Measurements from ENCODE around the gene MSH5. TPM values are rescaled to one million over a fixed set of nuclear protein-coding genes. Genes with fewer than 3 reads are reported as not detected.

The MSH5 gene
- total RNA-seq, 1 experiment from 2014 or later, result 51.0 TPM

DNA sequence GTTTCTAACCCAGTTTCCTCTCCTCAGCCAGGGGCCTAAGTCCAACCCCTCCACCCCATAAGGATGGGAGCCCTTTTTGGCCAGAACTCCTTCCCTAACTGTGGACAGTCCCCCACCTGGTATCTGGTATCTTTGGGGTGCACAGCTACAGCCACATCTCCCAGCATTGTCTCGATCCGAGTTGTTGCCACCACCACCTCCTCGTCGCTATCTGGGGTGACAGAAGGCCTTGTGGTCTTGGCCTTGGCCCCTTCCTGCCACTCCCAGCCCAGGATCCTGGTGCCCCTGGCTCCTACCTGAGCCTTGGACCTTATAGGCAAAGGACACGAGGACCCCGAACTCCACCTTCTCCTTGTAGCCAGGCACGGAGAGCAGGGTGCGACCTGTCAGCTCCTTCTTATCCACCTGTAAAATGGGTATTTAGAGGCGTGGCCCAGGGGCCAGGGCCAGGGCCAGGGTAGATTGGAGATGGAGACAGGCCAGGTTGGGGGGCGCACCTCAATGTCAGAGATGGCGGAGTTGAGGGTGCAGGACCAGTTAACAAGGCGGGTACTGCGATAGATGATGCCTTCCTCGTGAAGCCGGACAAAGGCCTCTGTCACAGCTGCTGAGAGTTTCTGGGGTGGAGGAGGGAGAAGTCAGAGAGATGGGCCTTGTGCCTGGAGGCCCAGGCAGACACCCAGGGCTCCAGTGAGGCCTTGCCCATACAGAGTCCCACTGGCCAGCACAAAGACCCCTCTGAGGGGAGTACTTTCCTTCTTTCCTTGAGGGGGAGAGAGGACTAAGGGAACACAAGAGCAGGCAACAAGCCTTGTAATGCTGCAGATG lies 44.5 kb downstream of the MSH5 start:
- CTCF ChIA-PET, result interaction anchor here (0.5 kb wide), 1 partner anchor 45 kb away, joined by 4 read pairs; no protein-coding TSS in a partner anchor

GRCh38 chr6:31785475-31785874 lies 45.7 kb downstream of the MSH5 start:
- H3K36me3 Mint-ChIP-seq (ENCODE audit: insufficient read depth, unreplicated experiment), result peaks cover 75% of the 10 kb centered on the region
- no peaks in the 10 kb centered on the region for H3K36me3 ChIP-seq (ENCODE audit: control insufficient read depth, insufficient read depth, low read length)
- H3K4me1 ChIP-seq, result no peaks in the 10 kb centered on the region
- ChIA-PET POLR2A (no interaction called here), CTCF (interaction anchor here (0.6 kb wide), 1 partner anchor 166 kb away, joined by 3 read pairs; no protein-coding TSS in a partner anchor)
- no peak overlapping the region for H3K4me3 Mint-ChIP-seq (ENCODE audit: unreplicated experiment)
- intact Hi-C loops (cut with micrococcal nuclease; ENCODE audit: unreplicated experiment), result no loop called here
- no peak overlapping the region for H3K4me3 ChIP-seq (ENCODE audit: low read depth, low read length)
- no peaks in the 10 kb centered on the region for H3K27me3 Mint-ChIP-seq (ENCODE audit: insufficient read depth, unreplicated experiment)
- BruUV-seq (replicated peaks), result no TSS peak
- no peaks in the 10 kb centered on the region for H3K27me3 ChIP-seq (replicated peaks; ENCODE audit: control insufficient read depth, insufficient read depth, low read length)
- H3K27ac Mint-ChIP-seq (ENCODE audit: unreplicated experiment), result no peak overlapping the region
- TF ChIP-seq, protein P1, sequence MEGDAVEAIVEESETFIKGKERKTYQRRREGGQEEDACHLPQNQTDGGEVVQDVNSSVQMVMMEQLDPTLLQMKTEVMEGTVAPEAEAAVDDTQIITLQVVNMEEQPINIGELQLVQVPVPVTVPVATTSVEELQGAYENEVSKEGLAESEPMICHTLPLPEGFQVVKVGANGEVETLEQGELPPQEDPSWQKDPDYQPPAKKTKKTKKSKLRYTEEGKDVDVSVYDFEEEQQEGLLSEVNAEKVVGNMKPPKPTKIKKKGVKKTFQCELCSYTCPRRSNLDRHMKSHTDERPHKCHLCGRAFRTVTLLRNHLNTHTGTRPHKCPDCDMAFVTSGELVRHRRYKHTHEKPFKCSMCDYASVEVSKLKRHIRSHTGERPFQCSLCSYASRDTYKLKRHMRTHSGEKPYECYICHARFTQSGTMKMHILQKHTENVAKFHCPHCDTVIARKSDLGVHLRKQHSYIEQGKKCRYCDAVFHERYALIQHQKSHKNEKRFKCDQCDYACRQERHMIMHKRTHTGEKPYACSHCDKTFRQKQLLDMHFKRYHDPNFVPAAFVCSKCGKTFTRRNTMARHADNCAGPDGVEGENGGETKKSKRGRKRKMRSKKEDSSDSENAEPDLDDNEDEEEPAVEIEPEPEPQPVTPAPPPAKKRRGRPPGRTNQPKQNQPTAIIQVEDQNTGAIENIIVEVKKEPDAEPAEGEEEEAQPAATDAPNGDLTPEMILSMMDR (IDR thresholded peaks at IDR 0.05; ENCODE audit: insufficient read depth in 1 of 2, low read depth in 1 of 2, low read length in 1 of 2, severe bottlenecking in 1 of 2, unreplicated experiment in 1 of 2), result no peak
- no peaks in the 10 kb centered on the region for H3K9me3 ChIP-seq
- no peak for DNase-seq
- H3K9me3 Mint-ChIP-seq (ENCODE audit: unreplicated experiment), result no peaks in the 10 kb centered on the region
- peaks cover 3% of the 10 kb centered on the region for H3K4me1 Mint-ChIP-seq (ENCODE audit: low read depth, unreplicated experiment)

More for the DNA sequence above, 44.5 kb downstream of the MSH5 start:
- intact Hi-C loops (cut with micrococcal nuclease; ENCODE audit: unreplicated experiment), result no loop called here
- H3K4me3 ChIP-seq (ENCODE audit: low read depth, low read length), result no peak overlapping the region
- POLR2A ChIA-PET, result no interaction called here
- no peaks in the 10 kb centered on the region for H3K27me3 ChIP-seq (replicated peaks; ENCODE audit: control insufficient read depth, insufficient read depth, low read length)
- no peak overlapping the region for H3K4me3 Mint-ChIP-seq (ENCODE audit: unreplicated experiment)
- H3K9me3 Mint-ChIP-seq (ENCODE audit: unreplicated experiment), result no peaks in the 10 kb centered on the region
- TF ChIP-seq, protein P1 (IDR thresholded peaks at IDR 0.05; ENCODE audit: insufficient read depth in 1 of 2, low read depth in 1 of 2, low read length in 1 of 2, severe bottlenecking in 1 of 2, unreplicated experiment in 1 of 2), result no peak
- no peaks in the 10 kb centered on the region for H3K4me1 ChIP-seq
- no peak for DNase-seq
- H3K36me3 ChIP-seq (ENCODE audit: control insufficient read depth, insufficient read depth, low read length), result no peaks in the 10 kb centered on the region
- peaks cover 68% of the 10 kb centered on the region for H3K36me3 Mint-ChIP-seq (ENCODE audit: insufficient read depth, unreplicated experiment)
- no peak overlapping the region for H3K27ac Mint-ChIP-seq (ENCODE audit: unreplicated experiment)
- H3K27me3 Mint-ChIP-seq (ENCODE audit: insufficient read depth, unreplicated experiment), result no peaks in the 10 kb centered on the region
- no peaks in the 10 kb centered on the region for H3K9me3 ChIP-seq
- H3K4me1 Mint-ChIP-seq (ENCODE audit: low read depth, unreplicated experiment), result no peaks in the 10 kb centered on the region
- BruUV-seq (replicated peaks), result no TSS peak

DNA sequence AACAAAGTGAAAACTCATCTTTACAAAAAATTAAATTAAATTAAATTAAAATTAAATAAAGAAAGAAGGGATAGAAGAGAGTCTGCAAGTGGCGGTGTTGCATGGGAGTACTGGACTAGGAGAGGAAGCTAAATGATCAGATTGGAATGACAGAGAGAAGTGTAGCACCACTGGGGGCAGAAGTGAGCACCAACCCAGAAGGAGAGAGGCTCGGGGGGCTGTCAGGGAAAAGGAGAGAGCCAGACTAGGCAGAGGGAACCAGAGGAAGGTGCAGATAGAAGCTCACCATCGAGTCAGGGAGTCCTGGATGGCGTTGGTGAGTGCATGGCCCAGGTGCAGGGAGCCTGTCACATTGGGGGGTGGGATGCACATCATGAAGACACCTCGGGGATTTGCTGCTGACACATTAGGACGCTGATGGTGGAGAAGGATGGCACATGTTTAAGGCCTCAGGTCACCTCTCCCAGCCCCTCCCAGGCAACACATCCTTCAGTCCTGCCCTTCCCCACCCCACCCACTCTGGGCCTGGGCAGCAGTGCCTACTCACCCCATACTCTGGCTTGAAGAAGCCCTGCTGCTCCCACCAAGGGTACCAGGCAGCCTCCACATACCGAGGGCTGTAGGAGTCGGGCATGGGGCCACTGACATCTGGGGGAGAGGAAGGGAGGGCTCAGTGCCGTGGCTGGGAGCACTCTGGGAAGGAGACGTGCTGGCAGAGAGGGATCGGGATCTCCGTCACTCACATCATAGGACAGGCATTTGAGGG lies 51.7 kb downstream of the MSH5 start:
- Mint-ChIP-seq H3K4me1 (ENCODE audit: low read depth, unreplicated experiment) (peaks cover 21% of the 10 kb centered on the region), H3K27ac (ENCODE audit: unreplicated experiment) (peak overlapping the region; percentile 27), H3K4me3 (ENCODE audit: unreplicated experiment) (peak overlapping the region; percentile 42), H3K36me3 (ENCODE audit: insufficient read depth, unreplicated experiment) (peaks cover 60% of the 10 kb centered on the region), H3K9me3 (ENCODE audit: unreplicated experiment) (no peaks in the 10 kb centered on the region), H3K27me3 (ENCODE audit: insufficient read depth, unreplicated experiment) (no peaks in the 10 kb centered on the region)
- Histone ChIP-seq H3K4me3 (ENCODE audit: low read depth, low read length) (no peak overlapping the region), H3K27me3 (replicated peaks; ENCODE audit: control insufficient read depth, insufficient read depth, low read length) (no peaks in the 10 kb centered on the region), H3K9me3 (no peaks in the 10 kb centered on the region), H3K4me1 (0 out of 2 replicates have a peak, but pooled peaks cover 3% of the 10 kb centered on the region), H3K36me3 (ENCODE audit: control insufficient read depth, insufficient read depth, low read length) (no peaks in the 10 kb centered on the region)
- ChIA-PET CTCF (interaction anchor here (0.6 to 1.4 kb wide), 9 partner anchors 16 to 99 kb away, joined by 3 to 9 read pairs (median 3); partner anchors contain the start of genes CLIC1 and MSH5), POLR2A (interaction anchor here (1.0 kb wide), 1 partner anchor 36 kb away, joined by 6 read pairs; the partner anchor contains the start of gene HSPA1B)
- no TSS peak for BruUV-seq (replicated peaks)
- DNase-seq, result peak in 1 of 2 experiments; percentile 66
- intact Hi-C loops (cut with micrococcal nuclease; ENCODE audit: unreplicated experiment), result loop anchor here (1.0 kb wide), 1 partner anchor 14 kb away; the partner anchor contains the start of gene VWA7
- TF ChIP-seq, protein P1 (IDR thresholded peaks at IDR 0.05; ENCODE audit: insufficient read depth in 1 of 2, low read depth in 1 of 2, low read length in 1 of 2, severe bottlenecking in 1 of 2, unreplicated experiment in 1 of 2), result peak; percentile 57 to 68

Data from Caco-2 (cell line).